ENCODE measurements around the gene MAPK1IP1L. TPM values are rescaled to one million over a fixed set of nuclear protein-coding genes. Genes with fewer than 3 reads are reported as not detected.
A peak's percentile ranks its signal among the peaks of the same experiment; 100 is the strongest.

MAPK1IP1L gene
- total RNA-seq, 1 donor from 2014 or later, result 72.6 TPM

DNA sequence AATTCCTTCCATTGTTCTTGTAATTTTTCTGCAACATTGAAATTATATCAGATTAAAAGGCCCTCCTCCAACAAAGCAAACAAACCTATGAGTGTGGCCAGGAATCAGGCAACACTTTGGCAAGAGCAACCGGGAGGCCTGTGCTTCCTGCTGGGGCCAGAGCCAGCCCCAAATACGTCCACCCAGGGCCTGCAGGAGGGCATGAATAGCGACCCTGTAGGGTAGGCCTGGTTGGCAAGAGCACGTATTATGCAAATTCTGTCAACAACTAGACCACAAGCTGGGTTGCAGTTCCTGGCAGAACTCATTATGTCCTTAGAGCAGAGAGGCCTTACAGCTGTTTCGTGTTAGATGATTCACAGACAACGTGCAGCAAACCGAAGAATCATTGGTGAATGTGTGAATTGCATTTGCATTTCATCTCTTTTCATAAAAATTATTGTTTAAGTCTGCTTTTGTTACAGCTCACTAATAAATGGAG lies 50.7 kb downstream of the MAPK1IP1L start:
- no peaks in the 10 kb centered on the region for H3K79me2 ChIP-seq (ENCODE audit: low read depth)
- Mint-ChIP-seq H3K4me1 (peaks cover 29% of the 10 kb centered on the region), H3K9me3 (peaks cover 12% of the 10 kb centered on the region), H3K4me3 (peak overlapping the region; percentile 46), H3K27ac (peak overlapping the region; percentile 96), H3K36me3 (peaks cover 6% of the 10 kb centered on the region), H3K27me3 (ENCODE audit: insufficient read depth, low read depth) (peaks cover 12% of the 10 kb centered on the region)
- H4K20me1 ChIP-seq (ENCODE audit: low read depth), result no peaks in the 10 kb centered on the region
- H3K4me2 ChIP-seq, result peak overlapping the region; percentile 57
- no peaks in the 10 kb centered on the region for H3K27me3 ChIP-seq
- no peak overlapping the region for H3K9ac ChIP-seq
- H3F3A ChIP-seq (ENCODE audit: low read depth), result peaks cover 40% of the 10 kb centered on the region
- H2AFZ ChIP-seq (replicated peaks), result no peak overlapping the region
- no peaks in the 10 kb centered on the region for H3K36me3 ChIP-seq
- DNase-seq (ENCODE audit: low spot score), result peak; percentile 79
- H3K4me1 ChIP-seq, result peaks cover 20% of the 10 kb centered on the region
- H3K9me3 ChIP-seq (ENCODE audit: low read depth), result no peaks in the 10 kb centered on the region
- TF ChIP-seq EZH2 (IDR thresholded peaks at IDR 0.05), result no peak
- no peak for TF ChIP-seq CTCF (IDR thresholded peaks at IDR 0.05)
- no peak for TF ChIP-seq EZH2phosphoT487 (IDR thresholded peaks at IDR 0.05)
- peak overlapping the region; percentile 51 for H3K27ac ChIP-seq
- H3K4me3 ChIP-seq, result no peak overlapping the region

- peak overlapping the region; percentile 96 for H3K27ac Mint-ChIP-seq
- H3K9ac ChIP-seq, result no peak overlapping the region
These were observed 51.7 kb downstream of the MAPK1IP1L start for GRCh38 chr14:55103005-55103640.

DNA sequence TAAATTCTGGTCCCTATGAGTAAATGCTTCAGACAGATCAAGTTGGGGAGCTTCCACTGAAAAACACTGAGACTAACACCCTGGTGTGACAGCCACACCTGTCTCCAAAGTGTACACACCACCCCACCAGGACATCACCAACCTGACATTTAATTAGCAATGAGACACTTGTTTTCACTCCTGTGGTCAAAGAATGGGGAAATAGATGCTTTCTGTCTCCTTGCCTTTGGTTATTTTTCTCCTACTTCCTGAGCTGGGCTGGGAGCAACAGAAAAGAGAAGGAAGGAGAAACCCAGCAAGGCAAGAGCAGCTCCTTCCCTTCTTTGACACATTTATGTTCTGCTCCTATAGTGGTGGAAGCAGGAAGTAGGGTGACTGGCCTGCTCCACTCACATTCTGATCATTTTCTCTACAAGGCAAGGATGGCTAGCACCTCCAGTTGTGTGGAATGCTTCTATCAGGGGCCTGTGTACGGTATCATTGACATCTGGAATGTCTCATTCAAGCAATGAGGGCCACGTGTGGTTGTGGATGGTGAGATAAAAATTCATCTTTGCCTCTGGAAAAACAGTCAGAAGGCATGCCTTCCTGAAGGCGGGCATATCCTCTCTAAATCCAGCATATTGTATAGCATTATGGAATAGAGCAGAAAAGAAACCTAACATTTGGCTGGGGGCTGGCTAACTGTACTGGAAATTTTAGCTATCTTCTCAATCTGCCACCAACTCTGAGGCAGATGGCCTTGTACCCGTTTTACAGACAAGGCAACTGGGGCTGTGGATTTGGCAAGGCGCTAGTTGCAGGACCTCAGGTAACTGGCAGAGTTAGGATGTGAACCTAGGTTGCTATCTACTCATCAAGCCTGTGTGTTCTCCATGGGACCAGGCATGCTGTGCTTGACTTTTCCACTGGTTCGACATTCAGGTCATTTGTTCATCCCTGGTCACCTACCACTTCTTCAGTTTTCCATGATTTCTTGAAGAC lies 52.8 kb downstream of the MAPK1IP1L start:
- H3K9me3 ChIP-seq (ENCODE audit: low read depth), result no peaks in the 10 kb centered on the region
- Mint-ChIP-seq H3K36me3 (peaks cover 7% of the 10 kb centered on the region), H3K9me3 (peaks cover 12% of the 10 kb centered on the region), H3K27ac (peak overlapping the region; percentile 74), H3K4me3 (no peak overlapping the region), H3K27me3 (ENCODE audit: insufficient read depth, low read depth) (peaks cover 14% of the 10 kb centered on the region), H3K4me1 (peaks cover 43% of the 10 kb centered on the region)
- TF ChIP-seq CTCF (IDR thresholded peaks at IDR 0.05) (no peak), EZH2phosphoT487 (IDR thresholded peaks at IDR 0.05) (no peak), EZH2 (IDR thresholded peaks at IDR 0.05) (no peak)
- no peaks in the 10 kb centered on the region for H3K79me2 ChIP-seq (ENCODE audit: low read depth)
- H3K27me3 ChIP-seq, result no peaks in the 10 kb centered on the region
- no peak overlapping the region for H3K27ac ChIP-seq
- H3K36me3 ChIP-seq, result no peaks in the 10 kb centered on the region
- no peak overlapping the region for H3K4me3 ChIP-seq
- H3K9ac ChIP-seq, result no peak overlapping the region
- peaks cover 40% of the 10 kb centered on the region for H3F3A ChIP-seq (ENCODE audit: low read depth)
- H3K4me2 ChIP-seq, result no peak overlapping the region
- H3K4me1 ChIP-seq, result peaks cover 20% of the 10 kb centered on the region
- H4K20me1 ChIP-seq (ENCODE audit: low read depth), result no peaks in the 10 kb centered on the region
- no peak for DNase-seq (ENCODE audit: low spot score)
- no peak overlapping the region for H2AFZ ChIP-seq (replicated peaks)

More at GRCh38 chr14:55103005-55103640, 51.7 kb downstream of the MAPK1IP1L start:
- H3K36me3 Mint-ChIP-seq, result peaks cover 7% of the 10 kb centered on the region
- Histone ChIP-seq H3K4me1 (peaks cover 20% of the 10 kb centered on the region), H3K27ac (peak overlapping the region; percentile 51), H3K4me3 (no peak overlapping the region), H3K79me2 (ENCODE audit: low read depth) (no peaks in the 10 kb centered on the region), H3K27me3 (no peaks in the 10 kb centered on the region), H3K4me2 (peak overlapping the region; percentile 57), H3K9me3 (ENCODE audit: low read depth) (no peaks in the 10 kb centered on the region), H2AFZ (replicated peaks) (peak overlapping the region; percentile 77), H4K20me1 (ENCODE audit: low read depth) (no peaks in the 10 kb centered on the region), H3F3A (ENCODE audit: low read depth) (peaks cover 40% of the 10 kb centered on the region), H3K36me3 (no peaks in the 10 kb centered on the region)
- DNase-seq (ENCODE audit: low spot score), result peak; percentile 62
- H3K4me3 Mint-ChIP-seq, result peak overlapping the region; percentile 19
- peaks cover 37% of the 10 kb centered on the region for H3K4me1 Mint-ChIP-seq
- TF ChIP-seq CTCF (IDR thresholded peaks at IDR 0.05), result no peak
- TF ChIP-seq EZH2 (IDR thresholded peaks at IDR 0.05), result no peak
- no peak for TF ChIP-seq EZH2phosphoT487 (IDR thresholded peaks at IDR 0.05)
- H3K27me3 Mint-ChIP-seq (ENCODE audit: insufficient read depth, low read depth), result peaks cover 14% of the 10 kb centered on the region
- peaks cover 12% of the 10 kb centered on the region for H3K9me3 Mint-ChIP-seq
